ENCODE measurements around the gene DNAI4. TPM values are rescaled to one million over a fixed set of nuclear protein-coding genes. Genes with fewer than 3 reads are reported as not detected.

Gene DNAI4
- total RNA-seq, 1 experiment from 2014 or later, result 4.9 TPM

- ChIA-PET CTCF (no interaction called here), POLR2A (ENCODE audit: low non-redundant PET) (no interaction called here)
- Histone ChIP-seq H3K27me3 (replicated peaks; ENCODE audit: insufficient read depth, low read depth, low read length, poor library complexity) (no peaks in the 10 kb centered on the region), H3K9me3 (ENCODE audit: low read depth, low read length, poor library complexity, severe bottlenecking) (no peaks in the 10 kb centered on the region), H3K27ac (ENCODE audit: low read depth, low read length, poor library complexity, severe bottlenecking) (no peak overlapping the region), H3K4me3 (ENCODE audit: low read depth, low read length, poor library complexity, severe bottlenecking) (no peak overlapping the region), H3K4me1 (ENCODE audit: insufficient read depth, low read length, poor library complexity, severe bottlenecking) (no peaks in the 10 kb centered on the region), H3K36me3 (ENCODE audit: insufficient read depth, low read length, poor library complexity, severe bottlenecking) (peaks cover 19% of the 10 kb centered on the region)
- TF ChIP-seq CTCF (conservative IDR thresholded peaks at IDR 0.05; ENCODE audit: low read depth, low read length) (no peak), EZH2 (IDR thresholded peaks at IDR 0.05; ENCODE audit: borderline replicate concordance, low read depth, low read length, poor library complexity, severe bottlenecking) (no peak)
- intact Hi-C loops (cut with micrococcal nuclease; ENCODE audit: unreplicated experiment), result no loop called here
- BruUV-seq (replicated peaks), result no TSS peak
- DNase-seq (ENCODE audit: low spot score), result no peak
These were observed 18.8 kb upstream of the DNAI4 start for GRCh38 chr1:66943361-66943969.

DNA sequence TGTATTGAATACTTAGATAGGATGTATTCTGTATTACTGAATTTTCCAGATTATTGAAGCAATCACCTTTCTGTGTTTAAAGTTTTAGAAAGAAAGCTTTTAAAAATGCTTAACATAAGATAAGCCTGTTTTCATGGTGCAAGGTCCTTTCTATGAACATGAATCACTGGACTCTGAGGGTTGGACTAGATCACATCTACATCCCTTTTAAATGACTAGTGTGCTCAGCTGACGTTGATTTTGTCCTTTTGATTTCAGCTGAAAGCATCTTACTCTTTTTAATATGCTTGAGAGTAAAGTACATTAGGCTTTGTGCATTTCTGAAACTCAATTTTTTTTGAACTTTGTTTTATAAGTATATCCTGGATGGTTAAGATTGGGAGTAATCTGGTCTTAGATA, 16.3 kb upstream of the DNAI4 start:
- POLR2A ChIA-PET (ENCODE audit: low non-redundant PET), result no interaction called here
- no peak overlapping the region for H3K27ac ChIP-seq (ENCODE audit: low read depth, low read length, poor library complexity, severe bottlenecking)

DNA sequence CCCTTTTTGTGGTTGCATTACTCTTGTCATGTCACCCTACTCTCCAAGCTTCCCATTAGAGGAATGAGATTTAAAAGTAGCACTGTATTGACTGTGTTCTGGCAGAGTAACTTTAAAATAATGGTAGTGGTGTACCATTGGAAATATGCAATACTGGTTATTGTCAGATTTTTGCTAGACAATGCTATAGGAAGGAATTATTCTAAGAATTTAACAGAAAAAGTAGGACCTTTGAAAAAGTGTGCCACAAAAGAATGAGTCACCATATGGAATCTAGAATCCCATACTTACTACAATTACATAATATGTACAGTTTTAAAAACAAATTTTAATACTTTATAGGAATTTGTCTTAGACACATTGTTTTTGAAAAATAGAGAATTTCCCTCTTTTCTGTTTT, 14.0 kb upstream of the DNAI4 start:
- DNase-seq (ENCODE audit: low spot score), result no peak
- H3K27ac ChIP-seq (ENCODE audit: low read depth, low read length, poor library complexity, severe bottlenecking), result no peak overlapping the region
- H3K27me3 ChIP-seq (replicated peaks; ENCODE audit: insufficient read depth, low read depth, low read length, poor library complexity), result no peaks in the 10 kb centered on the region
- peaks cover 4% of the 10 kb centered on the region for H3K36me3 ChIP-seq (ENCODE audit: insufficient read depth, low read length, poor library complexity, severe bottlenecking)
- peaks cover 11% of the 10 kb centered on the region for H3K4me1 ChIP-seq (ENCODE audit: insufficient read depth, low read length, poor library complexity, severe bottlenecking)
- H3K4me3 ChIP-seq (ENCODE audit: low read depth, low read length, poor library complexity, severe bottlenecking), result no peak overlapping the region
- TF ChIP-seq CTCF (conservative IDR thresholded peaks at IDR 0.05; ENCODE audit: low read depth, low read length), result no peak
- TF ChIP-seq EZH2 (IDR thresholded peaks at IDR 0.05; ENCODE audit: borderline replicate concordance, low read depth, low read length, poor library complexity, severe bottlenecking), result no peak
- intact Hi-C loops (cut with micrococcal nuclease; ENCODE audit: unreplicated experiment), result no loop called here
- ChIA-PET POLR2A (ENCODE audit: low non-redundant PET) (no interaction called here), CTCF (no interaction called here)
- H3K9me3 ChIP-seq (ENCODE audit: low read depth, low read length, poor library complexity, severe bottlenecking), result no peaks in the 10 kb centered on the region
- no TSS peak for BruUV-seq (replicated peaks)

More for the DNA sequence above, 16.3 kb upstream of the DNAI4 start:
- Histone ChIP-seq H3K4me1 (ENCODE audit: insufficient read depth, low read length, poor library complexity, severe bottlenecking) (no peaks in the 10 kb centered on the region), H3K27me3 (replicated peaks; ENCODE audit: insufficient read depth, low read depth, low read length, poor library complexity) (no peaks in the 10 kb centered on the region), H3K4me3 (ENCODE audit: low read depth, low read length, poor library complexity, severe bottlenecking) (no peak overlapping the region), H3K9me3 (ENCODE audit: low read depth, low read length, poor library complexity, severe bottlenecking) (no peaks in the 10 kb centered on the region), H3K36me3 (ENCODE audit: insufficient read depth, low read length, poor library complexity, severe bottlenecking) (peaks cover 5% of the 10 kb centered on the region)
- BruUV-seq (replicated peaks), result no TSS peak
- DNase-seq (ENCODE audit: low spot score), result no peak
- TF ChIP-seq EZH2 (IDR thresholded peaks at IDR 0.05; ENCODE audit: borderline replicate concordance, low read depth, low read length, poor library complexity, severe bottlenecking) (no peak), CTCF (conservative IDR thresholded peaks at IDR 0.05; ENCODE audit: low read depth, low read length) (no peak)
- CTCF ChIA-PET, result no interaction called here
- intact Hi-C loops (cut with micrococcal nuclease; ENCODE audit: unreplicated experiment), result no loop called here
